ENCODE results near the gene SUPT4H1.

The SUPT4H1 gene

DNA sequence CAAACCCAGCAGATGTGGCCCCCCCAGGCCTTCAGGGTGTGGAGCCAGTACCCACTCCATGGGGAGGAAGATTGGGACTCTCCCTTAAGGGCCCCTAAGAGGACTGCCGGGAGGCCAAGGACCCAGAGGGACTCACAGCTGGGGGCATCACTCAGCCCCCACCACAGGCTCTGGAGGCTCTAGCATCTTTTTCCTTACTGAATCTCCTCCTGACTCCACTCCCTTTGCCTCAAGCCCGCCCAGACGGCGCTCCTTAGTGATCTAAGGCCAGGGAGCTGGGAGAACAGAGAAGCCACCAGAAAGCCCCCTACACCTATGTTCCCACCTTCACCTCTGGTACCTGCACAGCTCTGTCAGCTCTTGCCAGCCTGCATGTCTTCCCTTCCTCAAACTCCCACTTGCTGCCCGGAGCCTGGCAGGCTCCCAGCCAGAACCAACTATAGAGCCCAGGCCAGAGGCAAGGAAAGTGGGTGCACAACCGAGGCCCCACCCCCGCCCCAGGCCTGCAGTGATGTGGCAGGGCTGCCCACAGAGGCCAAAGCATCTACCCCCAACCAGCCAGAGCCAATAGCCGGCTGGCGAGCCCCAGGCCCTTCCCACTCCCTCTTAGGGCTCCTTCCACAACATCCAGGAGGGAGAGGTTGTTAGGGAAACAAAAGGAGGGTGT is 48.9 kb downstream of the SUPT4H1 start:
- DNase-seq = peak; percentile 38

DNA sequence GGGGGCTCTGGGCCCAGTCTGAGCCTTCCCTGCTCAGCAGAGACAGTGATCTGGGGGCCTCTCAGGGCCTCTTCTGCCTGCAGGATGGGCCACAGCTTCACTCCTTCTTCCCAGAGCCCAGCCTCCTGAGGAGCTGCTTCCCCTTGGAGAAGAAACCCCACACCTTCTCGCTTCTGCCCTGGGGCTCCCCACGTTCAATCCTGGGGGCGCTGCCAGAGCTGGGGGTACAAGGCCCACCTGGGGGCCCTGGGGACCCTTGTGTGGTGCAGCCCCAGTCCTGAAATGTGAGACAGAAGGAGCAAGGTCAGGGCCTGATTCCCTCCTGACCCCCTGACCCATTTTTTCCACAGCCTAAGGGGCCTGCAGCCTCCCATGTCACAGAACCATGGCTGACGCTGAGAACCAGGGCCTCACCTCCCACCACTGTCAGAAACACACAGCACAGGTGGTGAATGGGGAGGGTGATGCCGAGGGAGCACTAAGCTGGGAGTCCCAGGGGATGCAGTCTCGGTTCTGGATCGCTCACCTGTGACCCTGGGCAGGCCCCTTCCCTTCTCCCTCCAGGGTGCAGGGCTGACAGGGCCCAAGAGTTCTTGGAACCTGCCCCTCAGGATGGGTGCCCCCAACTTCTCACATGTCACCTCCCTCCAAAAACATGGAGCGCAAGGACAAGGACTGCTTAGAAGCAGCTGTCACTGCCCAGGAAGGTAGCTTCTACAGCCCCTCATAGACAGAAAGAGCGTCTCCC is 49.7 kb downstream of the SUPT4H1 start:
- peak; percentile 47 for DNase-seq

DNA sequence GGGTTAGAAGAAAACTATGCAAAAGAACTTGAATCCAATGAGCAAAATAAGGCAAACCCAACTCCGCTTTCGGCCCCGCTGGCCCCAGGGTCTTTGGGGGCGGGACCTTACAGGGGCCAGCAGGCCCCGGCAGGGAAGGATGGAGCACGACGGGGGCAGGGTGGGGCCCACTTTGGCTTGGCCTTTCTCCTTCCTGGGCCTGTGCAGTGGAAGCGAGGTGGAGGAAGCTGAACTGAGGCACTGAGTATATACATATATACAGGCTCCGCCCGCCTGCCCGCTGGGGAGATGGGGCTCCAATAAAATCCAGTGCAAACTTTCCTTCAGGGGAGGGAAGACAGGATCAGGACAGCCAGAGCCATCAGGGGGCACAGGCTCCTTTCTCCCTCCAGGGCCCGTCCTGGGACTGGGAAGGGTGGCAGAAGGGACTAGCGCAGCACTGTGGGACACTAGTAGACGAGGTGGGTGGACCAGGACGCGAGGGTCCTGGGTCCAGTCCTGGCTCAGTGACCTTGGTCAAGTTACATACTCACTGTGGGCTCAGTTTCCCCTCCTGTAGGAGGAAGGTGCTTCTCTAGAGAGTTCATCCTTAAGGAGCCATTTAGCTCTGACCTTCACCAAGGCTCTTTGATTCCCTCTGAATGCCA is 50.4 kb downstream of the SUPT4H1 start:
- peak; percentile 45 for DNase-seq

DNA sequence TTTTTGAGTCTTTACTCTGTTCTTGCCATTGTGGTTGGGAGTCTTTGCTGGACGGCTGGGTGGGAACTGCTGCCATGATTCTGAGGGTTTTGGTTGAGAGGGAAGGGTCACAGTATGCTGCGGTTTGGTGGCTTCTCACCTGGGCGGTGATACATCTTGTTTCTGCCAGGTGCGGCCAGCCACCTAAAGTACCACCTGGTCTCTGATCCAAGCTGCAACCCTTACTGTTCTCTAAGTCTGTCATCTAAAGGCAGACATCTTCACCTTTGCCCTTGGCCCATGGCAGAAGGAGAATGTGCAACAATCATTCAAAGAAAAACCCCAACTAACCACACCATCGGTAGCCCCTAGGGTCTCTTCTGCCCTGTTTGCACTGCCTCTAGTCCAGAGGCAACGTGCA is 51.7 kb downstream of the SUPT4H1 start:
- DNase-seq = peak; percentile 49
